Progenitor cell of endocrine pancreas (in vitro differentiated cells): ENCODE measurements around the gene ABI3. TPM values are rescaled to one million over a fixed set of nuclear protein-coding genes. Genes with fewer than 3 reads are reported as not detected.
"Not testable (repeated sequence)": the region's sequence is repeated elsewhere in the genome, so short reads cannot be mapped to it uniquely, and the experiment has no call there.

Experiments
- DNase-seq: peaks from one replicate; pipeline ENCODE4 v3.0.0; 2021; ENCODE audit warnings: low spot score; ENCODE audit not compliant: unreplicated experiment
- H3K27ac Mint-ChIP-seq: 2 replicates; pipeline ENCODE4 v1.8.0; 2021; ENCODE audit warnings: mild to moderate bottlenecking, moderate library complexity, mixed read lengths
- H3K27me3 Mint-ChIP-seq: 2 replicates; pipeline ENCODE4 v1.8.0; 2021; ENCODE audit warnings: mixed read lengths
- H3K36me3 Mint-ChIP-seq: 2 replicates; pipeline ENCODE4 v1.8.0; 2022; ENCODE audit warnings: mixed read lengths; ENCODE audit not compliant: insufficient read depth
- H3K4me1 Mint-ChIP-seq: 2 replicates; pipeline ENCODE4 v1.8.0; 2021; ENCODE audit warnings: low read depth, mixed read lengths
- H3K4me3 Mint-ChIP-seq: 2 replicates; pipeline ENCODE4 v1.8.0; 2021; ENCODE audit warnings: low read depth, mild to moderate bottlenecking, moderate library complexity, mixed read lengths
- H3K9me3 Mint-ChIP-seq: 2 replicates; pipeline ENCODE4 v1.8.0; 2021; ENCODE audit warnings: low read depth, mixed read lengths
- CTCF ChIP-seq: fragments of 200-600 bp; sonication (generic); IDR thresholded peaks from one replicate; pipeline ENCODE4 v1.5.0; 2021; ENCODE audit warnings: antibody characterized with exemption, mild to moderate bottlenecking; ENCODE audit not compliant: unreplicated experiment
- total RNA-seq: library from RNA; stranded (reverse); gene quantifications from 2 replicates; pipeline ENCODE4 v1.2.1, GENCODE V29; 2021

Gene ABI3
- total RNA-seq, 1 donor from 2014 or later, result not detected

DNA sequence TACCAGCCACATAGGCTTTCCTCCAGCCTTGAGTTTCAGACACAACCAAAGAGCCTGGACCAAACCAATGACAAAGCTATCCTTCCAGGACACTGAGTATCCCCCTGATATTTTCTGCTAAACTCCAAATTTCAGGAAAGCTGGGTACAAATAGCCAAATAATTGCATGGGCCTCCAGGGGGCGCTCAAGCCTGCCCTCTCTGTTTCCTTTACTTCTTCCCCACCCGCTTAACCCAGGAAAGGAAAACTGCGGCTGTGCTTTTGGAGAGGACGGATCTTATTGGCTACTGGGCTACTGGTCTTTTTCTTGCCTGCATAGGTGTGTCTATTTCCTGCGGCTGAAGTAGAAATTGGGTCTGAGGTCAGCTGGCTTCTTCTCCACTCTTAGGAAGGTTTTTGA lies 30.2 kb upstream of the ABI3 start:
- no peaks in the 10 kb centered on the region for H3K4me1 Mint-ChIP-seq
- TF ChIP-seq CTCF, result peak; percentile 64
- H3K9me3 Mint-ChIP-seq, result peaks cover 19% of the 10 kb centered on the region
- H3K4me3 Mint-ChIP-seq, result no peak overlapping the region
- H3K36me3 Mint-ChIP-seq, result peaks cover 3% of the 10 kb centered on the region
- H3K27ac Mint-ChIP-seq, result no peak overlapping the region
- peaks cover 5% of the 10 kb centered on the region for H3K27me3 Mint-ChIP-seq
- no peak for DNase-seq

DNA sequence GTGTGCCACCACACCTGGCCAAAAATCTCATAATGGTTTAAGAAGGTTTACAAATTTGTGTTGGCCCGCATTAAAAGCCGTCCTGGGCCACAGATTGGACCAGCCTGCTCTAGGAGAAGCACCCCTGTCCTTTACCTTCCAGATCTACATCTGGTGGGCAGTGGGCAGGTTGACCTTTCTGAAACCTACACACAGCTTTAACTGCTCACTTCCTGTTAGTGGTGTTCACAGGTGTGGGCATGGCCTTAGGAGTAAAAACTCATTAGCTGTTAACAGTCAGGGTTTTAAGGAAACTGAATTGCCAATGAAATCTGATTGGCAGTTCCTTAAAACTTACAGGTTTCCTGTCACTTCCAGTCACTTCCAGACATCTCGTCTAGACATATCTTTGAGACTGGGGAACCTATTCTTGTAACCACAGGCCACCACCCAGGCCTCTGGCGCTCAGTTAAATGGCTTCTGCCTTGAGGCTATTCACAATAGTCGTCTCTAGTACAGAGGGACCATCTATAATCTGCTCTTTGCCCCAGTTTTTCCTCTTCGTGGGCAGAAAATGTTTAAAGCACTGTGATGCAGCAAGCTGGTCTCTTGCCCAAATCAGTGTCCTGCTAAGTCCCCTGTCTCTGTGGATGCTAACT lies 29.4 kb upstream of the ABI3 start:
- no peak overlapping the region for H3K4me3 Mint-ChIP-seq
- H3K27ac Mint-ChIP-seq, result no peak overlapping the region
- DNase-seq, result no peak
- H3K9me3 Mint-ChIP-seq, result peaks cover 21% of the 10 kb centered on the region
- peaks cover 3% of the 10 kb centered on the region for H3K36me3 Mint-ChIP-seq
- peaks cover 5% of the 10 kb centered on the region for H3K27me3 Mint-ChIP-seq
- H3K4me1 Mint-ChIP-seq, result no peaks in the 10 kb centered on the region
- no peak for TF ChIP-seq CTCF

- H3K27me3 Mint-ChIP-seq, result peaks cover 5% of the 10 kb centered on the region
- H3K4me3 Mint-ChIP-seq, result no peak overlapping the region
- no peak for TF ChIP-seq CTCF
- no peaks in the 10 kb centered on the region for H3K4me1 Mint-ChIP-seq
- no peak overlapping the region for H3K27ac Mint-ChIP-seq
- H3K9me3 Mint-ChIP-seq, result peaks cover 19% of the 10 kb centered on the region
- DNase-seq, result no peak
- peaks cover 1% of the 10 kb centered on the region for H3K36me3 Mint-ChIP-seq
Measured at GRCh38 chr17:49183341-49183740, 27.2 kb upstream of the ABI3 start.

DNA sequence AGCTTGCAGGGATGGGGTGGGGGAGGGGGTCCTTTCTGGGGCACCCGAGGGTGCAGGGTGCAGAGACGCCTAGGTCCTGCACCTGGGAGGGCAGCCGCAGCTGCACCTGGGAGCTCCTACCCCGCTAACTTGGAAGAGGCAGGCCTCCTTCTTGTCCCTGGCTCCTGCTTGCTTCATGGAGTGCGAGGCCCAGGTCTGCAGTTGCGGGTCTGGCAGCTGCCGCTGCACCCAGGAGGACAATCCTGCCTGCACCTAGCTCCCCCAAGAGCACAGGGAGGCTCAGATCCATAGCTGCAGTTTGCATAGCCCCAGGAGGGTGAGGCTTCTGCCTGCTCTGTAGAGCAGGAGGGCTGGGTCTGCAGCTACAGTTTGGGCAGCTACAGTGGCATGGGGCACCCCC lies 26.7 kb upstream of the ABI3 start:
- no peak overlapping the region for H3K4me3 Mint-ChIP-seq
- TF ChIP-seq CTCF, result no peak
- peaks cover 19% of the 10 kb centered on the region for H3K9me3 Mint-ChIP-seq
- peaks cover 5% of the 10 kb centered on the region for H3K27me3 Mint-ChIP-seq
- peaks cover 1% of the 10 kb centered on the region for H3K36me3 Mint-ChIP-seq
- H3K4me1 Mint-ChIP-seq, result no peaks in the 10 kb centered on the region
- DNase-seq, result no peak
- no peak overlapping the region for H3K27ac Mint-ChIP-seq

DNA sequence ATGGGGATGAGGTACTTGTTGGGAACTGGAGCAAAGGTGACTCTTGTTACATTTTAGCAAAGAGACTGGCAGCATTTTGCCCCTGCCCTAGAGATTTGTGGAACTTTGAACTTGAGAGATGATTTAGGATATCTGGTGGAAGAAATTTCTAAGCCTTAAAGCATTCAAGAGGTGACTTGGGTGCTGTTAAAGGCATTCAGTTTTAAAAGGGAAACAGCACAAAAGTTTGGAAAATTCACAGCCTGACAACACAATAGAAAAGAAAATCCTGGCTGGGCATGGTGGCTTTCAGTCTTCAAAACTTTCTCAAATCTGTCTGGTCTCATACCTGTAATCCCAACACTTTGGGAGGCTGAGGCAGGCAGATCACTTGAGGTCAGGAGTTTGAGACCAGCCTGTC lies 26.0 kb upstream of the ABI3 start:
- H3K4me1 Mint-ChIP-seq, H3K4me3 Mint-ChIP-seq, H3K27ac Mint-ChIP-seq, H3K36me3 Mint-ChIP-seq, DNase-seq, H3K27me3 Mint-ChIP-seq: not testable (repeated sequence)
- H3K9me3 Mint-ChIP-seq, result peaks cover 19% of the 10 kb centered on the region

DNA sequence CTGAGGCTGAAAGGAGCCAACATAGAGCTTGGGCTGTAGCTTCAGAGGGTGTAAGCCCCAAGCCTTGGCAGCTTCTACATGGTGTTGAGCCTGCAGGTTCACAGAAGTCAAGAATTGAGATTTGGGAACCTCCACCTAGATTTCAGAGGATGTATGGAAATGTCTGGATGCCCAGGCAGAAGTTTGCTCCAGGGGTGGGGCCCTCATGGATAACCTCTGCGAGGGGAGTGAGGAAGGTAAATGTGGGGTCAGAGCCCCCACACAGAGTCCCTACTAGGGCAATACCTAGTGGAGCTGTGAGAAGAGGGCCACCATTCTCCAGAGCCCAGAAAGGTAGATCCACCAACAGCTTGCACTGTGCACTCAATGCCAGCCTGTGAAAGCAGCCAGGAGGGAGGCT lies 25.1 kb upstream of the ABI3 start:
- H3K36me3 Mint-ChIP-seq, H3K4me1 Mint-ChIP-seq, H3K4me3 Mint-ChIP-seq, H3K27ac Mint-ChIP-seq, DNase-seq: not testable (repeated sequence)
- Mint-ChIP-seq H3K9me3 (peaks cover 19% of the 10 kb centered on the region), H3K27me3 (peaks cover 13% of the 10 kb centered on the region)
